Hypothalamus (tissue), 51 donors: ENCODE results near the gene SMPD4.
"Not testable (repeated sequence)": the region's sequence is repeated elsewhere in the genome, so short reads cannot be mapped to it uniquely, and the experiment has no call there.

Experiments used
- DNase-seq, 51 donors: peaks; one replicate each; lab custom pipeline; 2025; lab: John Stamatoyannopoulos, UW

Gene SMPD4

GRCh38 chr2:130187859-130188792 is 6.7 kb upstream of the SMPD4 start:
- not testable (repeated sequence) for DNase-seq

GRCh38 chr2:130187268-130187667 is 5.9 kb upstream of the SMPD4 start:
- DNase-seq = no peak

DNA sequence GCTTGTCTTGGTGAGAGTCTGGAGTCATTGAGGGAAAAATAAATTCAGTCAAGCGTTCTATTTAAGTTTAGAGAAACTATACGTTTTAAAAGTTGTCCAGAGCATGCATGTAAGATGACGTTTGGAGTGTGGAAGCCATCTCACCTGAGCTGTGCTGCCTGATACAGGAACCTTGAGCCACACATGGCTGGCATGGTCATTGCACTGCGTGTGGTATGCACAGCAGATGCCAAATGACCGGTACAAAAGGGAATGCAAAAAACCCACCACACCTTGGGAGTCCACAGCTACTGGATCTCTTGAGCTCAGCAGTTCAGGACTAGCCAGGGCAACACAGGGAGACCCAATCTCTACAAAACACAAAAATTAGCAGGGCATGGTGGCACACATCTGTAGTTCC is 5.0 kb upstream of the SMPD4 start:
- DNase-seq = no peak

- DNase-seq = no peak
Measured at GRCh38 chr2:130185896-130186295, 4.5 kb upstream of the SMPD4 start.

- no peak for DNase-seq
Measured at GRCh38 chr2:130185436-130185835, 4.0 kb upstream of the SMPD4 start.

DNA sequence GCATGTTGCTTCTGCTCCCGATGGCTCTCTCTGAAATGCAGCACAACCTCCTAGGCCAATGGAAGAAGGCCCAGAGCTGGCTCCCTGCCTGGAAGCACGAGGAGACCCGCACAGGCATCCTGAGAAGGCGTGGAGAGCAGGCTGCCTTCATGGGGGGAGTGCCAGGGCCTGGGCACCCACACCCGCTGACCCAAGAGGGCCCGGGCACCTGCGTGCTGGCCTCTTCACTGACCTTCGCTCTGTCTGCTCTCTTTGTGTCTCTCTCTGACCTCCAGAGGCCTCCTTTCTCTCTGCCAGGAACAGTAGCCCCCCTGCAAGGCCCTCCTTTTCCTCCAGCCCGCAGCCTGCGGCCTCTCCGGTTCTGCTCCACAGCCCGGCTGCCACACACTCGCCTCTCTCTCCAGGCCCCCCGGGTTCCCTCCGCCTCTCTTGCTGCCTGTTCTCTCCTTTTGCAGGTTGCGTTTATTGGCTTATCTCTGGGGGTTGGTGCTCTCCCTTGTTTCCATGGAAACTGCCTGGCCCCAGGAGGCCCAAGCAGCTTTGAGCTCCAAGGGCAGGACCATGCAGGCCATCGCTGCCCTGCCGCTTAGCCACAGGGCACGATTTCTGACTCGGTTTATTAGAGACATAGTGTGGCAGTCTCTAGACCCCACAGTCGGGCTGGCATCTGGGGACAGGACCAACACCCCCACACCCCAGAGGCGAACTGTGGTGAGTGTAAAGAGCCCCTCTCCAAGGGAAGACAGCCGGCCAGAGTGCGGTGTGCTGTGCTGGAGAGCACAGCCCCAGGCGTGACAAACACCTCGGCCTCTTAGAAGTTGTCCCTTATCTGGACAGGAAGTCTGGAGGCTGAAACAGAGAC is 2.3 kb upstream of the SMPD4 start:
- peak in 28 of 51 donors; percentile 4 to 72 (median 36) for DNase-seq

- DNase-seq = peak in 4 of 51 donors; percentile 12 to 49 (median 24)
Measured at GRCh38 chr2:130182826-130183511, 1.6 kb upstream of the SMPD4 start.

- peak; percentile 17 to 94 (median 80) for DNase-seq
Measured at GRCh38 chr2:130181880-130182682, 679 bp upstream of the SMPD4 start, which contains the start of gene MZT2B. Gene MZT2B, plus strand, starts transcription at chr2:130182262. Its CDS starts 21 bp downstream, at chr2:130182283.

GRCh38 chr2:130180404-130181324 is 738 bp downstream of the SMPD4 start:
- not testable (repeated sequence) for DNase-seq

DNA sequence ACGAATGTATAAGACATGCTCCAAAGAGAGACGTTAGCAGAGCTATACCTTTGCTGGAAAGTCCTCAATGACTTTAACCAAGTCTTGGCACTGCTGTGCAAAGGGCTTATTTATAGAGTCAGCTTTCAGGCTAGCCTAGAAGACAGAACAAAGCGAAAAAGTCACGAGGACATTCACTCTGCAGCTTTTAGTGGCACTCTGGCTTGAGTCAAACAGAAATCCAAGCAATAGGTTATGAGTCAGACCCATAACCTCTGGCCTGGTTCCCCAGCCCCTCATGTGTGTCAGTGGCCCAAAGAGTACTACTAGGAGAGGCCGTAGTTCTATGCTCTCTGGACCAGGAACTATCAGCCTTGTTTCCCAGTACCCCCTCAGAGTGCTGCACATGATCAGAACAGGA is 6.5 kb downstream of the SMPD4 start:
- not testable (repeated sequence) for DNase-seq

DNA sequence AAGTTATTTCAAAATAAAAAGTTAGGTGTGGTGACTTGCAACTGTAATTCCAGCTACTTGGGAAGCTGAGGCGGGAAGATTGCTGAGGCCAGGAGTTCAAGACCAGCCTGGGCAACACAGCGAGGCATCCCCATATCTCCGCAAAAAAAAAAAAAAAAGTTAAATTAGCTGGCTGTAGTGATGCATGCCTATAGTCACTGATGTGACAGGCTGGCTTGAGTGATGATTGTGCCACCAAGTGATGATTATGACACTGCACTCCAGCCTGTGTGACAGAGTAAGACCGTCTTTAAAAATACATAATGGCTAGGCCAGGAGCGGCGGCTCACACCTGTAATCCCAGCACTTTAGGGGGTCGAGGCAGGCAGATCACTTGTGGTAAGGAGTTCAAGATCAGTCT is 11.5 kb downstream of the SMPD4 start:
- DNase-seq = no peak

DNA sequence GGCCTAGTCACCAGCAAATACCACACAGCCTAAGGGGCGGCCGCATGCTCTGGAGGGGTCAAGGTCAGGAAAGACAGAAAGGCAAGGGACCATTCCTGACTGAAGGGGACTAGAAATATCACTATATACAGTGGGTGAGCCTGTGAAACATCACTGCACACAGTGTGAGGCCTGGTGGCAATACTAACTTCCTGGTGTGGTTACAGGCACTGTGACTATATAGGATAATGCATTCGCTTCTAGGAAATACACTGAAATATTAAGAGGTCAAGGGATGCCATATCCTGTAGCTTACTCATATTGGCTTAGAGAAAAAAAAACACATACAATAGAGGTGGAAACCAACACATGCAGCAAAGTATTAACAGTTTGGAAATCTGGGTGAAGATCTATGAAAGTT is 12.2 kb downstream of the SMPD4 start:
- not testable (repeated sequence) for DNase-seq

GRCh38 chr2:130166611-130167010 is 14.8 kb downstream of the SMPD4 start:
- not testable (repeated sequence) for DNase-seq

DNA sequence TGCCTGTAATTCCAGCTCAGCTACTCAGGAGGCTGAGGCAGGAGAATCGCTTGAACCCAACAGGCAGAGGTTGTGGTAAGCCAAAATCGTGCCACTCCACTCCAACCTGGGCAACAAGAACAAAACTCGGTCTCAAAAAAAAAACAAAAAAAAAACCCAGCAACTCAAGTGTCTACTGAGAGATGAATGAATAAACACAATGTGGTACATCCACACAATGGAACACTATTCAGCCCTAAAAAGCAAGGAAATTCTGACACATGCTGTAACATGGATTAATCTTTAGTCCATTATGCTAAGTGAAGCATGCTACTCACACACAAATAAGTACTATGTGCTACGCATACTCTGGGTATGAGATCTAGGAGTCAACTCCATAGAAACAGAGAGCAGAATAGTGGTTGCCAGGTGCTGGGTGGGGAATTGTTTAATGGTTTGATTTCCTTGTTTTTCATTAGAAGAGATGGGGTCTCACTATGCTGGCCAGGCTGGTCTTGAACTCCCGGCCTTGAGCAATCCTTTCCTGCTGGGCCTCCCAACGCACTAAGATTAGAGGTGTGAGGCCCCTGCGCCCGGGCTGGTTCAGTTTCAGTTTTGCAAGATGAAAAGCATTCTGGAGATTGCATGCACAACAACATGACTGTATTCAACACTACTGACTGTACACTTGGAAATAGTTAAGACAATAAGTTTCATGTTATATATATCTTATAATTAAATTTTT is 15.9 kb downstream of the SMPD4 start:
- no peak for DNase-seq

DNA sequence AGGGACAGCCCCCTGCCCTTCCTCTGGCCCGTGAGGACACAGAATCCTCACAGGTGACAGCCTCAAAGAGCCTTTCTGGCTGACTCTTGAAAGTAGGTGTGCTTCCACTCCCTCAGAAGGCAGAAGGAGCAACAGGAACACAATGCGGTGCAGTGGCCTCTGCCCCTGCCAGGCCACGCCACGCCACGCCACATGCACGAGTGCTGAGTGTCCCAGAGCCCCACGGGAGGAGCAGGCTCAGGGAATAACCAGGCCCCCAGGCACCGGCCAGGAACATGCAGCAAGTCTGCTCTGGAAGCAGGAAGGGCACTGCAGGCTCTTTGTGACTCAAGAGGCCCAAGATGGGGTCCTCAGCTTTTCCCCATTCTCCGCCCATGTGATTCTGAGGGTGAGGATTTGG is 18.4 kb downstream of the SMPD4 start:
- no peak for DNase-seq

- DNase-seq = not testable (repeated sequence)
Measured at GRCh38 chr2:130162486-130162885, 18.9 kb downstream of the SMPD4 start.

- DNase-seq = peak in 20 of 51 donors; percentile 6 to 80 (median 32)
Measured at GRCh38 chr2:130160838-130161705, 20.3 kb downstream of the SMPD4 start.
